SK-N-SH (cell line): ENCODE results near the gene PMIS2. TPM values are rescaled to one million over a fixed set of nuclear protein-coding genes. Genes with fewer than 3 reads are reported as not detected.

Experiments used
- CTCF ChIA-PET: fragments of 300-600, 350-600 bp; formaldehyde crosslinking; extraction: SDS; loops from one replicate; lab custom pipeline; 2021; lab: Yijun Ruan, JAX
- POLR2A ChIA-PET: fragments of 350-600 bp; sonication (Branson Sonifier 250); formaldehyde crosslinking; extraction: SDS; loops from one replicate; lab custom pipeline; 2020; ENCODE audit warnings: antibody characterized with exemption, inconsistent platforms; lab: Yijun Ruan, JAX
- DNase-seq: peaks from one replicate; pipeline ENCODE4 v3.0.0; 2012
- H2AFZ ChIP-seq: fragments of 200-600 bp; sonication (generic); 2 replicates; pipeline ENCODE4 v1.8.1; 2016; ENCODE audit warnings: antibody characterized with exemption, mild to moderate bottlenecking, low read depth
- H3F3A ChIP-seq: fragments of 200-600 bp; sonication (generic); replicated peaks from 2 replicates; pipeline ENCODE3; 2016; ENCODE audit warnings: antibody characterized with exemption, mild to moderate bottlenecking; ENCODE audit not compliant: insufficient read depth
- H3K27ac ChIP-seq, 2 experiments: fragments of 200-500 bp in 1 of 2; fragments of 200-600 bp in 1 of 2; sonication (Bioruptor generic) in 1 of 2; sonication (generic), shearing (Covaris generic) in 1 of 2; 2 replicates each; pipeline versions ENCODE4 v1.5.1 to v1.6.1; 2014 to 2016; ENCODE audit warnings: low read depth in 2 of 2, inconsistent platforms in 1 of 2, low read length in 1 of 2, mild to moderate bottlenecking in 1 of 2, mixed read lengths in 1 of 2
- H3K27me3 ChIP-seq: fragments of 200-600 bp; sonication (generic), shearing (Covaris generic); 2 replicates; pipeline ENCODE4 v1.6.1; 2016; ENCODE audit warnings: mixed run types; ENCODE audit not compliant: insufficient read depth
- H3K36me3 ChIP-seq, 2 experiments: fragments of 200-500 bp in 1 of 2; fragments of 200-600 bp in 1 of 2; sonication (Bioruptor generic) in 1 of 2; sonication (generic) in 1 of 2; replicated peaks in 1 of 2; 2 replicates each; pipeline versions ENCODE3 to v1.5.1; 2014 to 2016; ENCODE audit warnings: low read length in 1 of 2, mild to moderate bottlenecking in 1 of 2; ENCODE audit not compliant: insufficient read depth in 2 of 2, control insufficient read depth in 1 of 2
- H3K4me1 ChIP-seq, 2 experiments: fragments of 200-500 bp in 1 of 2; fragments of 200-600 bp in 1 of 2; sonication (Bioruptor generic) in 1 of 2; sonication (generic), shearing (Covaris generic) in 1 of 2; 2 replicates each; pipeline versions ENCODE4 v1.5.1 to v1.6.1; 2014 to 2016; ENCODE audit warnings: low read depth in 1 of 2, low read length in 1 of 2, mixed run types in 1 of 2; ENCODE audit not compliant: insufficient read depth in 2 of 2, control insufficient read depth in 1 of 2
- H3K4me2 ChIP-seq: fragments of 200-600 bp; sonication (generic), shearing (Covaris generic); 2 replicates; pipeline ENCODE4 v1.6.1; 2017; ENCODE audit warnings: mixed run types
- H3K4me3 ChIP-seq, 2 experiments: fragments of 200-500 bp in 1 of 2; fragments of 200-600 bp in 1 of 2; sonication (Bioruptor generic) in 1 of 2; sonication (generic), shearing (Covaris generic) in 1 of 2; 2 replicates each; pipeline versions ENCODE4 v1.5.1 to v1.8.1; 2014 to 2016; ENCODE audit warnings: low read depth in 2 of 2, inconsistent platforms in 1 of 2, low read length in 1 of 2, mild to moderate bottlenecking in 1 of 2, mixed read lengths in 1 of 2, moderate library complexity in 1 of 2
- H3K79me2 ChIP-seq: fragments of 200-600 bp; sonication (generic); 2 replicates; pipeline ENCODE4 v1.8.1; 2017; ENCODE audit warnings: mild to moderate bottlenecking; ENCODE audit not compliant: insufficient read depth
- H3K9ac ChIP-seq: fragments of 200-600 bp; sonication (generic); 2 replicates; pipeline ENCODE4 v1.6.1; 2017; ENCODE audit warnings: mixed run types
- H3K9me2 ChIP-seq: fragments of 200-600 bp; sonication (generic); 2 replicates; pipeline ENCODE4 v1.6.1; 2017; ENCODE audit warnings: mixed run types
- H3K9me3 ChIP-seq: fragments of 200-600 bp; sonication (generic); 2 replicates; pipeline ENCODE4 v1.6.1; 2017; ENCODE audit warnings: mixed run types, mild to moderate bottlenecking, moderate library complexity
- H4K20me1 ChIP-seq: fragments of 200-600 bp; sonication (generic); 2 replicates; pipeline ENCODE4 v1.6.1; 2017; ENCODE audit warnings: mild to moderate bottlenecking, mixed run types; ENCODE audit not compliant: insufficient read depth
- CHD2 ChIP-seq: fragments of 150-350 bp; IDR thresholded peaks from 2 replicates; pipeline ENCODE4 v1.6.1; 2018; ENCODE audit warnings: low read length; ENCODE audit not compliant: partially characterized antibody
- EZH2phosphoT487 ChIP-seq: fragments of 200-600 bp; sonication (generic); IDR thresholded peaks from 2 replicates; pipeline ENCODE4 v1.6.1; 2017; ENCODE audit warnings: low read depth, mixed run types, mild to moderate bottlenecking, antibody characterized with exemption, moderate library complexity, borderline replicate concordance
- MEF2A ChIP-seq: IDR thresholded peaks from 2 replicates; pipeline ENCODE4 v1.4.0; 2012; ENCODE audit warnings: low read depth, borderline replicate concordance
- NRF1 ChIP-seq: IDR thresholded peaks from 2 replicates; pipeline ENCODE4 v1.6.1; 2012; ENCODE audit warnings: low read depth, mild to moderate bottlenecking, low read length
- RAD21 ChIP-seq: IDR thresholded peaks from 2 replicates; pipeline ENCODE4 v1.6.1; 2012; ENCODE audit warnings: mild to moderate bottlenecking, low read length
- SIN3A ChIP-seq: IDR thresholded peaks from 2 replicates; pipeline ENCODE4 v1.6.1; 2012; ENCODE audit warnings: low read depth, mild to moderate bottlenecking, low read length, moderate library complexity, borderline replicate concordance
- TAF1 ChIP-seq: IDR thresholded peaks from 2 replicates; pipeline ENCODE4 v1.6.1; 2012; ENCODE audit warnings: low read depth, mild to moderate bottlenecking, low read length, moderate library complexity, borderline replicate concordance
- TEAD4 ChIP-seq: IDR thresholded peaks from 2 replicates; pipeline ENCODE4 v1.4.0; 2012; ENCODE audit warnings: mild to moderate bottlenecking, borderline replicate concordance; ENCODE audit not compliant: insufficient read depth
- YY1 ChIP-seq: IDR thresholded peaks from 2 replicates; pipeline ENCODE4 v1.4.0; 2012; ENCODE audit warnings: low read depth, mild to moderate bottlenecking
- WGBS: methylation state at CpG from one replicate; pipeline ENCODE4 v1.1.6; 2017; ENCODE audit warnings: low lambda C conversion rate; 5-methylcytosine and 5-hydroxymethylcytosine counted together
- polyA plus RNA-seq, 3 experiments: library from polyadenylated mRNA; depleted of rRNA; stranded (reverse); fragments of >200 nt; gene quantifications; 2 replicates each; pipeline ENCODE4 v1.2.3, GENCODE V29; 2012
- TF ChIP-seq, protein P1 (sequence below): fragments of 200-600 bp; sonication (generic); IDR thresholded peaks from 2 replicates; pipeline ENCODE4 v1.6.1; 2017; ENCODE audit warnings: antibody characterized with exemption, mild to moderate bottlenecking, moderate library complexity
- TF ChIP-seq, protein P2 (sequence below): IDR thresholded peaks from 2 replicates; pipeline ENCODE4 v1.4.0; 2012; ENCODE audit warnings: low read depth
- TF ChIP-seq, protein P3 (sequence below): IDR thresholded peaks from 2 replicates; pipeline ENCODE4 v1.4.0; 2012; ENCODE audit warnings: low read depth, borderline replicate concordance
- TF ChIP-seq, protein P4 (sequence below): fragments of 150-350 bp; IDR thresholded peaks from 2 replicates; pipeline ENCODE4 v1.6.1; 2016; ENCODE audit warnings: mild to moderate bottlenecking, low read depth, low read length
- TF ChIP-seq, protein P5 (sequence below): fragments of 150-350 bp; IDR thresholded peaks from 2 replicates; pipeline ENCODE4 v1.6.1; 2017; ENCODE audit warnings: antibody characterized with exemption, low read length, low read depth, borderline replicate concordance

The PMIS2 gene
- polyA plus RNA-seq, 1 of the 3 experiments (the other 2 are of a cell fraction), result not detected

DNA sequence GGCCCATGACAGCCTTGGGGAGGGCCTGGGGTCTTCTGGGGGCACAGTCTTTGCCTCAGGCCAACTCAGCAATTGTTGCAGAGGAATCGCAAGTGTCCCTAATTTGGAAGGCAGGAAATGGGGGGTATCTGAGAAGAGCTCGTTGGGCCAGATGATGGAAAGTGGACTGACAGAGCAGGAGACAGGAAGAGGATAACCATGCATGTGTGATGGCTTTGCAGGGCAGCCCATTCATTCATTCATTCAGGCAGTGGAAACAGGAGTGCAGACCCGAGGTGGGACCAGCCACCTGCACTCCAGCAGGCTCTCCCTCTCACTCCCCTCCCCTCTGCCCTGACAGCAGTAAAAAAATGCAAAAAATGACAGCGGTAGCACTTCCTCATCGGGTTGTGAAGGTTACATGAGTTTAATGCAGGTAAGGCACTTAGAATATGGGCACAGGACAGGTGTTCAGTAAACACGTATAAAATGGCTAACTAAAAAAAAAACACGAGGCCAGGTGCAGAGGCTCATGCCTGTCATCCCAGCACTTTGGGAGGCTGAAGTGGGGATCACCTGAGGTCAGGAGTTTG, 45.5 kb upstream of the PMIS2 start:
- peaks cover 15% of the 10 kb centered on the region; the same call in 1 of the 2 replicates for H3K79me2 ChIP-seq
- H2AFZ ChIP-seq, result no peak overlapping the region
- H3K9me3 ChIP-seq, result no peaks in the 10 kb centered on the region
- H3F3A ChIP-seq, result no peaks in the 10 kb centered on the region
- 85% methylated on average over 7 of the region's 7 CpGs for WGBS
- TF ChIP-seq MEF2A (no peak), TEAD4 (no peak), TAF1 (no peak), EZH2phosphoT487 (no peak), SIN3A (no peak), CHD2 (no peak), NRF1 (no peak), YY1 (no peak), RAD21 (no peak)
- TF ChIP-seq, protein P1, sequence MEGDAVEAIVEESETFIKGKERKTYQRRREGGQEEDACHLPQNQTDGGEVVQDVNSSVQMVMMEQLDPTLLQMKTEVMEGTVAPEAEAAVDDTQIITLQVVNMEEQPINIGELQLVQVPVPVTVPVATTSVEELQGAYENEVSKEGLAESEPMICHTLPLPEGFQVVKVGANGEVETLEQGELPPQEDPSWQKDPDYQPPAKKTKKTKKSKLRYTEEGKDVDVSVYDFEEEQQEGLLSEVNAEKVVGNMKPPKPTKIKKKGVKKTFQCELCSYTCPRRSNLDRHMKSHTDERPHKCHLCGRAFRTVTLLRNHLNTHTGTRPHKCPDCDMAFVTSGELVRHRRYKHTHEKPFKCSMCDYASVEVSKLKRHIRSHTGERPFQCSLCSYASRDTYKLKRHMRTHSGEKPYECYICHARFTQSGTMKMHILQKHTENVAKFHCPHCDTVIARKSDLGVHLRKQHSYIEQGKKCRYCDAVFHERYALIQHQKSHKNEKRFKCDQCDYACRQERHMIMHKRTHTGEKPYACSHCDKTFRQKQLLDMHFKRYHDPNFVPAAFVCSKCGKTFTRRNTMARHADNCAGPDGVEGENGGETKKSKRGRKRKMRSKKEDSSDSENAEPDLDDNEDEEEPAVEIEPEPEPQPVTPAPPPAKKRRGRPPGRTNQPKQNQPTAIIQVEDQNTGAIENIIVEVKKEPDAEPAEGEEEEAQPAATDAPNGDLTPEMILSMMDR, result no peak
- TF ChIP-seq, protein P2, sequence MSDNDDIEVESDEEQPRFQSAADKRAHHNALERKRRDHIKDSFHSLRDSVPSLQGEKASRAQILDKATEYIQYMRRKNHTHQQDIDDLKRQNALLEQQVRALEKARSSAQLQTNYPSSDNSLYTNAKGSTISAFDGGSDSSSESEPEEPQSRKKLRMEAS, result no peak
- TF ChIP-seq, protein P3, sequence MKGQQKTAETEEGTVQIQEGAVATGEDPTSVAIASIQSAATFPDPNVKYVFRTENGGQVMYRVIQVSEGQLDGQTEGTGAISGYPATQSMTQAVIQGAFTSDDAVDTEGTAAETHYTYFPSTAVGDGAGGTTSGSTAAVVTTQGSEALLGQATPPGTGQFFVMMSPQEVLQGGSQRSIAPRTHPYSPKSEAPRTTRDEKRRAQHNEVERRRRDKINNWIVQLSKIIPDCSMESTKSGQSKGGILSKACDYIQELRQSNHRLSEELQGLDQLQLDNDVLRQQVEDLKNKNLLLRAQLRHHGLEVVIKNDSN, result no peak
- TF ChIP-seq, protein P4, sequence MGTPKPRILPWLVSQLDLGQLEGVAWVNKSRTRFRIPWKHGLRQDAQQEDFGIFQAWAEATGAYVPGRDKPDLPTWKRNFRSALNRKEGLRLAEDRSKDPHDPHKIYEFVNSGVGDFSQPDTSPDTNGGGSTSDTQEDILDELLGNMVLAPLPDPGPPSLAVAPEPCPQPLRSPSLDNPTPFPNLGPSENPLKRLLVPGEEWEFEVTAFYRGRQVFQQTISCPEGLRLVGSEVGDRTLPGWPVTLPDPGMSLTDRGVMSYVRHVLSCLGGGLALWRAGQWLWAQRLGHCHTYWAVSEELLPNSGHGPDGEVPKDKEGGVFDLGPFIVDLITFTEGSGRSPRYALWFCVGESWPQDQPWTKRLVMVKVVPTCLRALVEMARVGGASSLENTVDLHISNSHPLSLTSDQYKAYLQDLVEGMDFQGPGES, result no peak
- TF ChIP-seq, protein P5, sequence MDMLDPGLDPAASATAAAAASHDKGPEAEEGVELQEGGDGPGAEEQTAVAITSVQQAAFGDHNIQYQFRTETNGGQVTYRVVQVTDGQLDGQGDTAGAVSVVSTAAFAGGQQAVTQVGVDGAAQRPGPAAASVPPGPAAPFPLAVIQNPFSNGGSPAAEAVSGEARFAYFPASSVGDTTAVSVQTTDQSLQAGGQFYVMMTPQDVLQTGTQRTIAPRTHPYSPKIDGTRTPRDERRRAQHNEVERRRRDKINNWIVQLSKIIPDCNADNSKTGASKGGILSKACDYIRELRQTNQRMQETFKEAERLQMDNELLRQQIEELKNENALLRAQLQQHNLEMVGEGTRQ, result no peak
- ChIA-PET POLR2A (no interaction called here), CTCF (interaction anchor here (0.6 to 3.6 kb wide), 2 partner anchors 30 to 45 kb away, joined by 3 to 20 read pairs; no protein-coding TSS in a partner anchor)
- H3K27me3 ChIP-seq, result peaks cover 6% of the 10 kb centered on the region; the same call in 1 of the 2 replicates
- H3K4me3 ChIP-seq, result no peak overlapping the region
- no peak overlapping the region for H3K27ac ChIP-seq
- no peaks in the 10 kb centered on the region for H3K9me2 ChIP-seq
- no peak overlapping the region for H3K4me2 ChIP-seq
- DNase-seq, result no peak
- H3K36me3 ChIP-seq, result peaks cover 0 to 7% of the 10 kb centered on the region in 2 experiments
- H3K9ac ChIP-seq, result no peak overlapping the region
- H3K4me1 ChIP-seq, result peaks cover 0 to 12% of the 10 kb centered on the region in 2 experiments; a peak in 2 of 4 replicates
- H4K20me1 ChIP-seq, result no peaks in the 10 kb centered on the region
